Kidney (tissue), 14 donors: ENCODE data around the gene IPO8. TPM values are rescaled to one million over a fixed set of nuclear protein-coding genes. Genes with fewer than 3 reads are reported as not detected.

Experiments used
- DNase-seq, 5 donors: peaks; one replicate each; pipeline ENCODE4 v3.0.0-alpha.2; 2013 to 2020
- FAIRE-seq: peaks from 2 replicates; lab custom pipeline; 2012; peaks lifted over from hg19 to GRCh38; lab: Jason Lieb, UNC
- H3K27ac ChIP-seq, 2 donors: one replicate each; pipeline ENCODE4 v1.7.0; 2013; ENCODE audit warnings: low read depth in 2 of 2, low read length in 2 of 2, inconsistent platforms in 1 of 2
- H3K27me3 ChIP-seq: one replicate; pipeline ENCODE4 v1.7.1; 2013; ENCODE audit warnings: low read length, inconsistent platforms; ENCODE audit not compliant: control insufficient read depth, insufficient read depth
- H3K36me3 ChIP-seq, 3 donors: one replicate each; pipeline versions ENCODE4 v1.7.0 to v1.7.1; 2013; ENCODE audit warnings: low read length in 3 of 3, control low read depth in 1 of 3, inconsistent platforms in 1 of 3; ENCODE audit not compliant: insufficient read depth in 3 of 3, control insufficient read depth in 2 of 3
- H3K4me1 ChIP-seq, 3 donors: one replicate each; pipeline versions ENCODE4 v1.7.0 to v1.7.1; 2013; ENCODE audit warnings: low read length in 3 of 3, inconsistent platforms in 1 of 3, low read depth in 1 of 3; ENCODE audit not compliant: control insufficient read depth in 2 of 3, insufficient read depth in 2 of 3
- H3K4me3 ChIP-seq, 3 donors: one replicate each; pipeline versions ENCODE4 v1.7.0 to v1.8.1; 2013; ENCODE audit warnings: low read length in 3 of 3, control low read depth in 1 of 3, inconsistent platforms in 1 of 3
- H3K9ac ChIP-seq, 3 donors: one replicate each; pipeline versions ENCODE4 v1.7.0 to v1.7.1; 2013; ENCODE audit warnings: low read length in 3 of 3, control low read depth in 1 of 3, inconsistent platforms in 1 of 3
- H3K9me3 ChIP-seq, 3 donors: one replicate each; pipeline versions ENCODE4 v1.7.0 to v1.7.1; 2013; ENCODE audit warnings: low read length in 3 of 3, control low read depth in 1 of 3, inconsistent platforms in 1 of 3; ENCODE audit not compliant: control insufficient read depth in 2 of 3, insufficient read depth in 1 of 3
- intact Hi-C: fragments of 100-400 bp; cut with DNase I; formaldehyde crosslinking; loops from one replicate; pipeline ENCODE4 v1.11.1; 2022
- polyA plus RNA-seq: library from polyadenylated mRNA; stranded (reverse); fragments of 350-450 nt; fragmentation: Illumina TruSeq; extraction: RNeasy Lipid Tissue Mini Kit (QIAGEN cat#74804); gene quantifications from one replicate; pipeline ENCODE4 v1.2.3, GENCODE V29; 2014; ENCODE audit warnings: low read depth, low replicate concordance; ENCODE audit not compliant: insufficient read depth
- total RNA-seq: library from RNA; stranded (reverse); fragmentation: NEBNext Ultra II Directional; extraction: Animal tissue kit (Norgen Biotek cat#: 25700); gene quantifications from one replicate; pipeline ENCODE4 v1.2.1, GENCODE V29; 2021
- TF ChIP-seq, protein P1 (sequence below): IDR thresholded peaks from 3 replicates; pipeline ENCODE4 v1.5.1; 2012; ENCODE audit warnings: mild to moderate bottlenecking, moderate library complexity, borderline replicate concordance; ENCODE audit not compliant: insufficient read depth; ENCODE audit errors: extremely low read depth
- donor health status: control.
- donor health status: control.
- donor health status: control.
- donor health status: control.
- donor health status: control.
- donor health status: DM: yes; HTN: yes; CAD: no.
- donor health status: Normal renal cell carcinoma (clear cell type).

IPO8 gene
- total and polyA plus RNA-seq, 2 donors from 2014 or later = 19.5 to 63.3 TPM

GRCh38 chr12:30739020-30739419, 43.4 kb upstream of the IPO8 start:
- Histone ChIP-seq H3K9ac (no peak overlapping the region), H3K27ac (no peak overlapping the region), H3K36me3 (peaks cover 0 to 2% (median 0%) of the 10 kb centered on the region in 3 donors), H3K9me3 (no peaks in the 10 kb centered on the region), H3K27me3 (no peaks in the 10 kb centered on the region), H3K4me1 (no peaks in the 10 kb centered on the region), H3K4me3 (no peak overlapping the region)
- intact Hi-C loops = no loop called here
- TF ChIP-seq, protein P1, sequence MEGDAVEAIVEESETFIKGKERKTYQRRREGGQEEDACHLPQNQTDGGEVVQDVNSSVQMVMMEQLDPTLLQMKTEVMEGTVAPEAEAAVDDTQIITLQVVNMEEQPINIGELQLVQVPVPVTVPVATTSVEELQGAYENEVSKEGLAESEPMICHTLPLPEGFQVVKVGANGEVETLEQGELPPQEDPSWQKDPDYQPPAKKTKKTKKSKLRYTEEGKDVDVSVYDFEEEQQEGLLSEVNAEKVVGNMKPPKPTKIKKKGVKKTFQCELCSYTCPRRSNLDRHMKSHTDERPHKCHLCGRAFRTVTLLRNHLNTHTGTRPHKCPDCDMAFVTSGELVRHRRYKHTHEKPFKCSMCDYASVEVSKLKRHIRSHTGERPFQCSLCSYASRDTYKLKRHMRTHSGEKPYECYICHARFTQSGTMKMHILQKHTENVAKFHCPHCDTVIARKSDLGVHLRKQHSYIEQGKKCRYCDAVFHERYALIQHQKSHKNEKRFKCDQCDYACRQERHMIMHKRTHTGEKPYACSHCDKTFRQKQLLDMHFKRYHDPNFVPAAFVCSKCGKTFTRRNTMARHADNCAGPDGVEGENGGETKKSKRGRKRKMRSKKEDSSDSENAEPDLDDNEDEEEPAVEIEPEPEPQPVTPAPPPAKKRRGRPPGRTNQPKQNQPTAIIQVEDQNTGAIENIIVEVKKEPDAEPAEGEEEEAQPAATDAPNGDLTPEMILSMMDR = no peak
- DNase-seq = no peak
- FAIRE-seq = no peak

GRCh38 chr12:30732954-30733637, 37.4 kb upstream of the IPO8 start:
- Histone ChIP-seq H3K36me3 (peaks cover 0 to 12% (median 8%) of the 10 kb centered on the region in 3 donors), H3K27me3 (no peaks in the 10 kb centered on the region), H3K4me1 (no peaks in the 10 kb centered on the region), H3K27ac (no peak overlapping the region), H3K9ac (no peak overlapping the region), H3K9me3 (no peaks in the 10 kb centered on the region), H3K4me3 (no peak overlapping the region)
- TF ChIP-seq, protein P1 = no peak
- no peak for FAIRE-seq
- DNase-seq = no peak
- intact Hi-C loops = no loop called here

- H3K27me3 ChIP-seq = no peaks in the 10 kb centered on the region
- TF ChIP-seq, protein P1 = no peak
- no peak for FAIRE-seq
These were observed 34.3 kb upstream of the IPO8 start for GRCh38 chr12:30730011-30730410.

More at GRCh38 chr12:30730011-30730410, 34.3 kb upstream of the IPO8 start:
- no peaks in the 10 kb centered on the region for H3K4me1 ChIP-seq
- H3K9ac ChIP-seq = no peak overlapping the region
- intact Hi-C loops = no loop called here
- no peak overlapping the region for H3K4me3 ChIP-seq
- no peak for DNase-seq
- no peaks in the 10 kb centered on the region for H3K9me3 ChIP-seq
- no peak overlapping the region for H3K27ac ChIP-seq
- peaks cover 2 to 12% (median 8%) of the 10 kb centered on the region in 3 donors for H3K36me3 ChIP-seq
